GM21381 (cell line): Measurements from ENCODE around the gene ZNF75A.

ENCODE experiments used
- ATAC-seq: cut with Tn5 transposase; IDR thresholded peaks from one replicate; pipeline ENCODE4 v1.9.1; 2021; ENCODE audit warnings: mild to moderate bottlenecking, moderate library complexity; ENCODE audit not compliant: unreplicated experiment

The ZNF75A gene

DNA sequence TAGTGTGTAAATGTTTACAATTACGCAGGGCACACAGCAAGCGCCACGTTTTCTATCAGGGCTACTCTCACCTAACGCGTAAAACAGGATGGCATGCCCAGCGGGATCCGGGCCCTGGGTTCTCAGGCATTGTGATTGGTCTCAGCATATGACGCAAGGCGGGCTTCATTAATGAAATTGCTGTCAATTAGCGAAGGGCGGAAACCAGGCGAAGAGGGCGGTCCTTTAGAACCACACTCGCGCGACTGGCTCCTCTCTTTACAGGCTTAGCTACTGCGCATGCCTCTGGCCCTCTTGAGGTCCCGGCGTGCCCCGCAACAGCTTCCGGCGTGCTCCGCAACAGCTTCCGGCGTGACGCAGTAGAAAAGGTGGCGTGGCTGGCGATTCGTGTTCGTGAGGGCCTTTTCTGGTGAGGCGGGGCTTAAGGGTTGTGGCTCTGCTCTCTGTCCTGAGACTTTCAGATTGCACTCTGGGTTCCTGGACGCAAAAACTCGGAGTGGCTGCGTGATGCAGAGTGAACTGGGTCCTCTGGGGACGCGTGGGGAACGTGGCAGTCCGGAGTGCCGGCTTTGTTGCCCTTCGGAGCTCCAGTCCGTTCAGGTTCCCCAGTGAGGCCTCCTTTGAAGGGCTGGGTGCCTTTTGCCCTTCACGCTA, 59.6 kb downstream of the ZNF75A start:
- ATAC-seq = peak; percentile 78
